ENCODE results near the gene FZD10.

FZD10 gene

DNA sequence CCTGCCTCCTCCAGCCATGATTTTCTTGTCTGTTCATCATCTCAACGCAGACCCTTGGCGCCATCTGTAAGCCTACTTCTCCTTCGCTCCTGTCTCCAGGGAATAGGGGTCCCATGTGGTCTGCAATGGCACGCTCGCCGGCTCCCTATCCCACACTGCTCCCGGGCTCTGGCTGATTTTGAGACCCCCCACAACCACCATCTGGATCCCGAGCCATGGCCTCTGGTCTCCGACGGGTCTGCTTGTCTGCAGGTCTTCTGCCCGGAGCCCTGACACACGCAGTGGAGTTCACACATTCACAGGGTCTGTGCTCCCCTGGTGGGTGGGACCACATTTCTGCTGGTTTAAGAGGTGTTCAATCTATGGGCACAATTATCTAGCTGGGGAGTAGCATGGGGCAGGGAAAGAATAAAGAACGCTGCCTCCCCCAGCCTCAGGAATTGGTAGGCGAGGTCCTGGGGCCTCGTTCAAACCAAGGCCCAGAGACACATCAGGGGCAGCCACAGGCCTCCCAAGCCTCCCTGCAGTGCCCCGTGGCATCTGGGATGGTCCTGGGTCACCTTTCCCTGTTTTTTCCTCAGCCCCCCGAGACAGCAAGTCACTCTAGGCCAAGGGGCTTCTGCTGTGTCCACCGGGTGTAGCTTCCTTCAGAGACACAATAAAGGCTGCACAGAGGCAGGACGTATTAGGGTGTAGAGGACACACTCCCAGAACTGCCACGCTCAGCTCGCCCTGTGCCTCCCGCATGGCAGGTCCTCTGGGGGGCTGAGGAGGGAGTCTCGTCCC is 21.5 kb downstream of the FZD10 start:
- no peak for DNase-seq

DNA sequence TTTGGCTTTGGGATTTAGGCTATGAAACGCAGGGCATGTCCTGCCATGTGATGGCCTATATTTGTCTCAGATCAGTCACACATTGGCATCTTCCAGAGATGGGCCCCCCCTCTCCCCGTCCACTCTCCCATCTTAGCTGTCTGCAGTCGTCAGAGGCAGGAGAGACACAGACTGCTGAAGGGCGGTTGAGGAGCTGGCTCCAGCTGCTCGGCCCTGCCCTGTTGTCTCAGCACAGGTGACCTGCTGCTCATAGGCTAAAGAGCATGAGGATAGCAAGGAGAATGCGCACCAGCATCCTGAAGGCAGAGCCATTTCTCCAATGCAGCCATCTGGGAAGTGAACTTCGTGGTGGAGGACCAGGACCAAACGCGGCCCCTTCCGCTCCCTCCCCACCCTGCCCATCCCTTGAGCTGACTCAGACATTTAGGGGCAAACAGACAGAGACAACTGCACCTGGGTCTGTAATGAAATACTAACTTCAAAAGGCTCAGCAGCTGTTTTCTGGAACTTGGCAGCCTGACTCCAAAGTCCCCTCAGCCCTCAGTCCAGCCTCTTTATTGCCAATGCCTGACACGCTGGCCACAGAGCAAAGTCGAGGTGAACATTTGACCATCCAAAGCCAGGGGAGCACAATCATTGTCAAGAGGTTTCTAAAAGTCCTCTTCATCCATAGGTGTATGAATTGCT is 22.3 kb downstream of the FZD10 start:
- no peak for DNase-seq

DNA sequence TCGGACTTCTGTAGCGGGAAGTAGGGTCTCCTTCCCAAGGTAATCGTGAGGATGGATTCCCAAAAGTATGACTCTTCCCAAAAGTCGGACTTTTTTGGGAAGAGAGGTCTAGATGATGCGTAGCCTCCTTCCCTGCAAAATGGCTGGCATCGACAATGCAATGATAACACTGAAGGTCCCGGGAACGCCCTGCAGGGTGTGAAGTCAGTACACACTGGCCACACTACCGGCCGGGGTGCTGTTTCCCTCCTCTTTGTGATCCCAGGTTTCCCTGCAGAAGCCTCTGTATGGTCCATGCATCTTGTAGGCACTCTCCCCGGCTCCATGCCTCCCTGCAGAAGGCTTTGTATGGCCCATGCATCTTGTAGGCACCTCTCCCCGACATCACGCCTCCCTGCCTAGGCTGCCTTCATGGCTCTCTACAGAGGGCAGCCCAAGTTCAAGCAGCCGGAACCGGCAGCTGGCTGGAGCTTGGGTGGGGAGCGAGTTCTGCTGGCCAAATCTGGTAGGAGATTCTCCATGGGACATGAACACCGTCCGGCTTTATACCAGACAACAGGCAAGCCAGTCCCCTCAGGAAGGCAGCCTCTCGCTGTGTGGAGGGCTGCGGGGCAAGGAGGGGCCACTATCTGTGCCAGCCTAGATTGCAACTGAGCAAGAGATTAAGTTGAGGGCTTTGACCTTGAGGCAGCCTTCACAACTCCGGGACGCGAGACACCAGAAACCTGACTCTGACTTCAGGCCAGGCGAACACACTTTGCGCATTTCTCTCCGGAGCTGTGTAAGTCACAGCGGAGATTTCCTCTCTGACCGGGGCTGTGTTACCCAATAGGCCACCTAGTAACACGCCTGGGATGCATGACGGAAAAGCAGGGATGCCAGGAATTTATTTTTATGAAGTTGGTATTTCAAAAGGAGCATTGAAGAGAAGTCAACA is 23.5 kb downstream of the FZD10 start:
- no peak for DNase-seq

DNA sequence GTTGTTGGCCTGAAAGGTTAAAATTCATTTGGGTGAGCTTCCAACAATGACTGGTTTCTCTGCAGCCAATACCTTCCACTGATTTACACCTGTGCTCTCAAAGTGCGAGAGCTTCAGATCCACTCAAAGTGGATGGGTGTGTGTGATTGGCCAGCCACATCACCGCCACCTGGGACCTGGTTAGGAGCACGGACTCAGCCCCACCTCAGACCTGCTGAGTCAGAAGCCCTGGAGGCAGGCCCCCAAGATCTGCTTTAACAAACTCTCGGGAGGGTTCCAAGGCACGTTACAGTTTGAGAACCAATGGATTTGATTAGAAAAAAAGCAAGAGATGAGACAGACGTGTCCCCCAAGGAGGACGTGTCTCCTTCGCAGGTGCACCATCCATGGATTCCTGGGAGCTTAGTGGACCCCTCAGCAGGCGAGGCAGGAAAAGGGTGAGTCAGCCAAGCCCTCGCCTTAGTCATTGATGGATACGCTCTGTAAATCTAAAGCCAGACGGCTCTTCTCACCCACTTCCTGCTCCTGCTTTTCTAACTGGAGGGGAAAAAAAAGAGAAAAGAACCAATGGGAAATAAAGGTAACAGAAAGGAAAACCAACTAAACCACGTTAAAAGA is 24.5 kb downstream of the FZD10 start:
- DNase-seq, result no peak

DNA sequence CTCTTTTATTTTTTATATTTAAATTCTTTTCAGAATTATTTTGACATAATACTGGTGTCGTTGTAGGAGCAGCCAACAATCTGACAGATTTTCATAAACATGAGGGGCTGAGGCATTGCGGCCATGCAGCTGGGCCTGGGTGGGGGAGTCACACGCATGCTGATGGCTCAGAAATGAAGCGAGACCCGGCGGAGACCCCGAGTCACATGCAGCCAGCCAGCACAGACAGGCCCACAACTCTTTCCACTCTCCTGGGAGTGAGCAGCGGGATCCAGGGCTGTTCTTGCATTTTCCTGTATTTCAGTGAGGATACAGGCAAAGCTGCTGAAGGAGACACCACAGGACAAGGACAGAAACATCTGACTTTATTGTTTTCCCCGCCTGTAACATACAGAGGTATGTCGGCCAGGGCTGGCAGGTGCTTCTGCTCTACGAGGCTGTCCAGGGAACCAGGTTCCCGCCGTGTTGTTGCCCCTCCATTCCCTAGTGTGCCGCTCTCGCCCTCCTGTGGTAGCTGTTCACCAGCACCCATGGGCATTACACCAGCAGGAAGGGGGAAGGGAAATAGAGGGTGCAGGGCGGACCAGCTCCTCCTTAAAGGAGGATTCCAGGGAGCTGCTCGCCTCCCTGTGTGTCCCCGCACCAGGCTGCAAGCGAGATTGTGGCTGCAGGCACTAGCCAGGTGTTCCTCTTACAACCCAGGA is 30.5 kb downstream of the FZD10 start:
- no peak for DNase-seq

GRCh38 chr12:130194154-130194553 is 31.9 kb downstream of the FZD10 start:
- DNase-seq, result no peak

- DNase-seq, result no peak
These were observed 33.1 kb downstream of the FZD10 start for GRCh38 chr12:130195369-130195768.

- DNase-seq, result no peak
These were observed 33.5 kb downstream of the FZD10 start for GRCh38 chr12:130195776-130196175.

GRCh38 chr12:130196827-130197226 is 34.6 kb downstream of the FZD10 start:
- no peak for DNase-seq

GRCh38 chr12:130198026-130198662 is 35.9 kb downstream of the FZD10 start:
- DNase-seq, result no peak

DNA sequence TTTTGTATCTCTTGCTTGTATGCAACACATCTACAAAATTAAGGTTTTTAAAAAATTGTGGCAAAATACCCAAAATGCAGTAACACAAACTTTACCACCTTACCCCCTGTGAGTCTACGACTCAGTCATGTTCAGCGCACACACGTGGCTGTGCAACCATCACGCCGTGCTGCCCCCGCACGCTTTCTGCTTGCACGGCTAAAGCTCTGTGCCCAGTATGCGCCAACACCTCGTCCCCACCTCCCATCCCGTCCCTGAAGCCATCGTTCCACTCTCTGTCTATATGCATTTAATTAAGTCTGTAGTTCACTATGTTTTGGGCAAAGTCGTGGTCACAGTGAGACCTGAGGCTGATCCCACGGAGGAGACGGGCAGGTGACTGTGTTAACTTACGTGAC is 36.4 kb downstream of the FZD10 start:
- no peak for DNase-seq

GRCh38 chr12:130199581-130200390 is 37.5 kb downstream of the FZD10 start:
- no peak for DNase-seq

DNA sequence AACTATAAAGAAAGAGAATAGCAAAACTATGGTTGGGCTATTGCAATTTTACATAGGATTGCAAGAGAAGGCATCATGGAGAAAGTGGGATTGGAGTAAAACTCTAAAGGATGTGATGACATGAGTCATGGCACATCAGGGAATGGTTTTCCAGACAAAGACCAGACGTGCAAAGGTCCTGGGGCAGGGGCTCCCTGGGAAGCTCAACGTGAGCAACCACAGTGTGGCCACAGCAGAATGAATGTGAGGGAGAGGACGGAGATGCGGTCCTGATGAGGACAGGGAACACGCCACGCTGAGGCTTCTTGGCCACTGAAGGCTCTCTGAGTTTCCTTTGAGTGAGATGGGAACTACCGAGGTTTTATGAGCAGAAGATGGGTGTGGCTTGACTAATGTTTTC is 38.2 kb downstream of the FZD10 start:
- DNase-seq, result no peak

- no peak for DNase-seq
These were observed 38.8 kb downstream of the FZD10 start for GRCh38 chr12:130201037-130201436.

GRCh38 chr12:130202201-130202600 is 39.9 kb downstream of the FZD10 start:
- DNase-seq, result no peak

- no peak for DNase-seq
These were observed 40.9 kb downstream of the FZD10 start for GRCh38 chr12:130203151-130203550.

GRCh38 chr12:130204541-130204953 is 42.3 kb downstream of the FZD10 start:
- DNase-seq, result no peak

DNA sequence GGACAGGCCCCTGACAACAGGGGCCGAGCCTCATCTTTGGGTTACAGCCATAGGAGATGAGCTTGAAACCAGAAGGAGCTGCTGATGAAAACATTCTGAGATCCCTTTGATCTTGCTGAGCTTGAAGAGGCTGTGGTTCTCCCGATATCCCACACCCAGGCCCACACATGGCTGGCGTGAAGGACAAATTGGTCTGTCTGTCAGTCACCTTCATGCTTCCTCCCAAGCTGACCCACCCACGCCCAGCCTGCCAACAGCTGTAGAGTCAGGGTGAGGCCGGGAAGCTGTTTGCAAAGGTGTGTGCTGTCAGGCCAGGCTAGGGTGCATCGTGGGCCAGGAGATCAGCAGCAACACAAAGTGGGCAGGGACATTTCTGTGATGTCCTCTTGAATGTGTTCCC is 43.2 kb downstream of the FZD10 start:
- no peak for DNase-seq

- no peak for DNase-seq
These were observed 50.2 kb downstream of the FZD10 start for GRCh38 chr12:130212384-130212989.

DNA sequence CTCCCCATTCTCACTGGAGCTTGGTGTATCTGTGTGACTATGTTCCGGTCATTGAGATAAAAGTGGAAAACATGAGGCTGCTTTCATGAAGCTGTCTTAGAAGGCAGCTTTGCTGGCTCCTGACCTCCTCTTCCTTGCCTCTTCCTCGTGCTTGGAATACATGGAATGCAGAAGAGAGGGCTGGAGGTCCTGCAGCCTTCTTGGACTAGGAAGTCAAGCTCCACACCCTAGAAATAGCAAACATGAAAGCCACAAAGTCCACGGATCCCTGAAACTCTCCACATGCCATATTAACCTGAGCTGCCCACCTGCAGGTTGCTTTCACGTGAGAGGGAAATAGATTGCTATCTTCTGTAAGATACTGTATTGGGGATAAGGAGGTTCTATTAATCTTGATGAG is 51.0 kb downstream of the FZD10 start:
- DNase-seq, result no peak
